CD8-positive, alpha-beta memory T cell (primary cell): ENCODE measurements around the gene DNAJB9. TPM values are rescaled to one million over a fixed set of nuclear protein-coding genes. Genes with fewer than 3 reads are reported as not detected.

Experiments
- CTCF ChIA-PET: fragments of 350-600 bp; sonication (Branson Sonifier 250); formaldehyde crosslinking; loops from one replicate; lab custom pipeline; 2021; ENCODE audit warnings: antibody characterized with exemption; lab: Charles Lee
- POLR2A ChIA-PET: fragments of 350-600 bp; sonication (Branson Sonifier 250); formaldehyde crosslinking; loops from one replicate; lab custom pipeline; 2021; ENCODE audit warnings: antibody characterized with exemption; lab: Charles Lee
- DNase-seq, 5 donors: peaks; one replicate each; pipeline versions ENCODE4 v3.0.0 to v3.0.0-alpha.2; 2020 to 2022; ENCODE audit warnings: mixed read lengths in 1 of 5
- H3K27ac ChIP-seq: one replicate; pipeline ENCODE4 v1.7.0; 2013; ENCODE audit warnings: low read depth, mild to moderate bottlenecking, low read length, moderate library complexity
- H3K27me3 ChIP-seq: 2 replicates; pipeline ENCODE4 v1.7.0; 2013; ENCODE audit warnings: low read length, mild to moderate bottlenecking; ENCODE audit not compliant: insufficient read depth, poor library complexity, severe bottlenecking
- H3K36me3 ChIP-seq: 2 replicates; pipeline ENCODE4 v1.7.0; 2013; ENCODE audit warnings: mild to moderate bottlenecking, low read length, moderate library complexity; ENCODE audit not compliant: insufficient read depth
- H3K4me1 ChIP-seq: 2 replicates; pipeline ENCODE4 v1.7.0; 2013; ENCODE audit warnings: mild to moderate bottlenecking, low read length, moderate library complexity; ENCODE audit not compliant: insufficient read depth
- H3K4me3 ChIP-seq: 2 replicates; pipeline ENCODE4 v1.7.0; 2013; ENCODE audit warnings: mild to moderate bottlenecking, low read length
- H3K9me3 ChIP-seq: 2 replicates; pipeline ENCODE4 v1.7.0; 2013; ENCODE audit warnings: mild to moderate bottlenecking, low read length
- H3K27ac Mint-ChIP-seq, 8 donors: one replicate each; pipeline ENCODE4 v1.8.0; 2020 to 2021; ENCODE audit warnings: mixed read lengths in 8 of 8, mild to moderate bottlenecking in 6 of 8, inconsistent platforms in 3 of 8, moderate library complexity in 3 of 8
- H3K27me3 Mint-ChIP-seq, 2 donors: one replicate each; pipeline ENCODE4 v1.8.0; 2020 to 2021; ENCODE audit warnings: mixed read lengths in 2 of 2, mild to moderate bottlenecking in 1 of 2, moderate library complexity in 1 of 2
- H3K36me3 Mint-ChIP-seq, 3 donors: one replicate each; pipeline ENCODE4 v1.8.0; 2020 to 2021; ENCODE audit warnings: mixed read lengths in 3 of 3, inconsistent platforms in 1 of 3, mild to moderate bottlenecking in 1 of 3
- H3K4me1 Mint-ChIP-seq, 3 donors: one replicate each; pipeline ENCODE4 v1.8.0; 2020 to 2021; ENCODE audit warnings: mixed read lengths in 3 of 3, inconsistent platforms in 1 of 3, mild to moderate bottlenecking in 1 of 3
- H3K4me3 Mint-ChIP-seq, 7 donors: one replicate each; pipeline ENCODE4 v1.8.0; 2020 to 2021; ENCODE audit warnings: mixed read lengths in 7 of 7, mild to moderate bottlenecking in 6 of 7, moderate library complexity in 4 of 7, inconsistent platforms in 2 of 7
- H3K9me3 Mint-ChIP-seq, 5 donors: one replicate each; pipeline ENCODE4 v1.8.0; 2020 to 2022; ENCODE audit warnings: mixed read lengths in 5 of 5, mild to moderate bottlenecking in 3 of 5, moderate library complexity in 2 of 5, inconsistent platforms in 1 of 5
- polyA plus RNA-seq: library from polyadenylated mRNA; unstranded; fragments of 300-500 nt; fragmentation: Illumina TruSeq; gene quantifications from one replicate; pipeline ENCODE4 v1.2.3, GENCODE V29; 2021
- total RNA-seq, 2 experiments: library from RNA; stranded (reverse); gene quantifications; one replicate each; pipeline ENCODE4 v1.2.3, GENCODE V29; 2021

The DNAJB9 gene
- total and polyA plus RNA-seq, 3 experiments from 2014 or later = 10.1 to 37.5 (median 12.0) TPM

- H3K36me3 ChIP-seq = no peaks in the 10 kb centered on the region
- POLR2A ChIA-PET = no interaction called here
- no peaks in the 10 kb centered on the region for H3K9me3 ChIP-seq
- H3K4me1 Mint-ChIP-seq = no peaks in the 10 kb centered on the region
- CTCF ChIA-PET = interaction anchor here (0.8 kb wide), 1 partner anchor 12 kb away, joined by 3 read pairs; no protein-coding TSS in a partner anchor
- no peak for DNase-seq
- H3K27ac Mint-ChIP-seq = no peak overlapping the region
- no peaks in the 10 kb centered on the region for H3K27me3 ChIP-seq
- H3K36me3 Mint-ChIP-seq = no peaks in the 10 kb centered on the region
- H3K9me3 Mint-ChIP-seq = no peaks in the 10 kb centered on the region
- H3K4me3 ChIP-seq = no peak overlapping the region
- peaks cover 0 to 11% of the 10 kb centered on the region in 2 donors for H3K27me3 Mint-ChIP-seq
- H3K27ac ChIP-seq = no peak overlapping the region
- H3K4me3 Mint-ChIP-seq = no peak overlapping the region
- no peaks in the 10 kb centered on the region for H3K4me1 ChIP-seq
Observed at GRCh38 chr7:108609643-108610042, 40.0 kb downstream of the DNAJB9 start.

GRCh38 chr7:108611268-108611667 lies 41.6 kb downstream of the DNAJB9 start:
- H3K9me3 ChIP-seq = no peaks in the 10 kb centered on the region
- ChIA-PET CTCF (no interaction called here), POLR2A (no interaction called here)

DNA sequence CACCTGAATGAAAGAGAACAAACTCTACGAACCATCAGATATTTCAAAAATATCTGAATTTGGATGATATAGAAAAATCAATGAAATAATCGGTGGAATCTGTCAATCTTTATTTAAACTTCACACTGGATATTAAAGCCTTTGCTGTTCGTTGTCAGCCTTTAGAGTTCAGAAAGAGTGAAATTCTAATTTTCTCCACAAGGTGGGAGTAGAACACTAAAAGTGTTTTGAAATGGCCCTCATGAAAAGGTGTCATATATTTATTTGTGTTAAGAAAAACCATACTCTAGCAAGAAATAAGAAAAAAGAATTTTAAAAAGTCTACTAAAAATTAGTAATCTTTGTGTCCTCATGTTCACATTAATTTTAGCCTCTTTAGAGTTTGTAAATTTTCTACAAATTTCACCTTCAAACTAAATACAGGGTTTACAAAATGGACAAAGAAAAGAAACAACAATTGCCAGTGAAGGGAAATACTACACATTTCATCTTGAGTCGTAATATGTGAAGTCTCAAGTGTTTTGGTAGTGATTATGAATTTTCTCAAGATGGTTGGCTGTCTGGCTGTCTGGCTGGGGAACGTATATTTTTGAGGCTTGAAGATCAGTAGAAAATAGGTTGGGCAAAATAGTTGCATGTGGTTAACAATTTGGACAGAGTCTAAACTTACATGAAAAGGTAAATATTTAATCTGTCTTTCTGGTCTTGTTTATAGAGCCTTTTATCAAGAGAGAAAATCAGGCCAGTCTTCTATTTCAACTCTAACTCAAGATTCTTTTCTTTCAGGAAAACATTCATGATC lies 43.7 kb downstream of the DNAJB9 start:
- CTCF ChIA-PET = interaction anchor here (1.1 kb wide), 1 partner anchor 9 kb away, joined by 4 read pairs; no protein-coding TSS in a partner anchor
- H3K9me3 Mint-ChIP-seq = no peaks in the 10 kb centered on the region
- Histone ChIP-seq H3K36me3 (no peaks in the 10 kb centered on the region), H3K4me1 (no peaks in the 10 kb centered on the region), H3K27ac (no peak overlapping the region), H3K9me3 (no peaks in the 10 kb centered on the region), H3K4me3 (no peak overlapping the region), H3K27me3 (no peaks in the 10 kb centered on the region)
- H3K36me3 Mint-ChIP-seq = no peaks in the 10 kb centered on the region
- POLR2A ChIA-PET = no interaction called here
- H3K4me3 Mint-ChIP-seq = no peak overlapping the region
- H3K27ac Mint-ChIP-seq = no peak overlapping the region
- DNase-seq = peak in 2 of 5 donors; percentile 16 to 37
- H3K27me3 Mint-ChIP-seq = peaks cover 0 to 7% of the 10 kb centered on the region in 2 donors
- no peaks in the 10 kb centered on the region for H3K4me1 Mint-ChIP-seq

More at GRCh38 chr7:108611268-108611667, 41.6 kb downstream of the DNAJB9 start:
- peaks cover 0 to 6% of the 10 kb centered on the region in 2 donors for H3K27me3 Mint-ChIP-seq
- no peak for DNase-seq
- peak overlapping the region in 1 of 7 donors; percentile 23 for H3K4me3 Mint-ChIP-seq
- no peaks in the 10 kb centered on the region for H3K4me1 ChIP-seq
- no peaks in the 10 kb centered on the region for H3K9me3 Mint-ChIP-seq
- H3K27me3 ChIP-seq = no peaks in the 10 kb centered on the region
- no peak overlapping the region for H3K27ac ChIP-seq
- no peaks in the 10 kb centered on the region for H3K36me3 ChIP-seq
- no peak overlapping the region for H3K27ac Mint-ChIP-seq
- H3K4me1 Mint-ChIP-seq = no peaks in the 10 kb centered on the region
- no peak overlapping the region for H3K4me3 ChIP-seq
- H3K36me3 Mint-ChIP-seq = no peaks in the 10 kb centered on the region

DNA sequence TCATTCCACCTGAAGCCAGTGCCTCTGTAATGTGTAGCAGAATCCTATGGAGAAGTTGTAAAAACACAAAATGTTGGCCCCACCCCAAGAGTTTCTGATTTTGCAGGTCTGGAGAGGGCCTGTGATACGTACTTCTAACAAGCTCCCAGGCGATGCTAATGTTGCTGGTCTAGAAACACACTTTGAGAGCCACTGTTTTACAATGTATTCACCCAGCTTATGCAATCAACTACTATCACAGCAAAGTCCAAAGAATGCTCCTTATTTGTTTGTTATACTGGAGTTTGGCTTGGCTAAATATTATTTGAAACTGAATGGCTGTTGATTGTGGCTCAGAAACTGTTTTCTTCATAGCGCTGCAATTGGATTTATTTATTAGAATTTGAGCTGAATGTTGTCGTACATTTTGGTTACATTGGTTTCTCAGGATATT lies 44.3 kb downstream of the DNAJB9 start:
- Mint-ChIP-seq H3K9me3 (no peaks in the 10 kb centered on the region), H3K4me3 (no peak overlapping the region), H3K4me1 (no peaks in the 10 kb centered on the region), H3K36me3 (no peaks in the 10 kb centered on the region), H3K27me3 (peaks cover 0 to 7% of the 10 kb centered on the region in 2 donors), H3K27ac (no peak overlapping the region)
- Histone ChIP-seq H3K4me3 (no peak overlapping the region), H3K36me3 (no peaks in the 10 kb centered on the region), H3K4me1 (no peaks in the 10 kb centered on the region), H3K9me3 (no peaks in the 10 kb centered on the region), H3K27me3 (no peaks in the 10 kb centered on the region), H3K27ac (no peak overlapping the region)
- no peak for DNase-seq
- POLR2A ChIA-PET = interaction anchor here (0.7 kb wide), 1 partner anchor 922 kb away, joined by 3 read pairs; no protein-coding TSS in a partner anchor
- CTCF ChIA-PET = interaction anchor here (1.1 kb wide), 1 partner anchor 8 kb away, joined by 4 read pairs; no protein-coding TSS in a partner anchor

DNA sequence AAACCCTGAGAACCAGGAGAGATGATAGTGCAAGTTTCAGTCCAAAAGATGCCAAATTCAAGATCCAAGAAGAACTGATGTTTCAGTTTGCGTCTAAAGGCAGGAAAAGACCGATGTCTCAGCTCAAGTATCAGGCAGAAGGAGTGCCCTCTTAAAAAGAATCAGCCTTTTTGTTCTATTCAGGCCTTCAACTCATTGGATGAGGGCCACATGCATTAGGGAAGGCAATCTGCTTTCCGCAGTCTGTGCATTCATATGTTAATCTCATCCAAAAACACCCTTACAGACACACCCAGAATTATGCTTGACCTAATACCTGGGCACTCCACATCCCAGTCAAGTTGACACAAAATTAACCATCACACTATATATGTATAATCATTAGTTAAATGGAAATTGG lies 45.2 kb downstream of the DNAJB9 start:
- Histone ChIP-seq H3K4me3 (no peak overlapping the region), H3K4me1 (no peaks in the 10 kb centered on the region), H3K27me3 (no peaks in the 10 kb centered on the region), H3K36me3 (no peaks in the 10 kb centered on the region), H3K9me3 (no peaks in the 10 kb centered on the region), H3K27ac (no peak overlapping the region)
- Mint-ChIP-seq H3K4me1 (no peaks in the 10 kb centered on the region), H3K4me3 (no peak overlapping the region), H3K9me3 (no peaks in the 10 kb centered on the region), H3K27me3 (peaks cover 0 to 7% of the 10 kb centered on the region in 2 donors), H3K36me3 (no peaks in the 10 kb centered on the region), H3K27ac (no peak overlapping the region)
- DNase-seq = no peak
- ChIA-PET POLR2A (no interaction called here), CTCF (interaction anchor here (1.1 kb wide), 1 partner anchor 7 kb away, joined by 4 read pairs; no protein-coding TSS in a partner anchor)

- Mint-ChIP-seq H3K36me3 (no peaks in the 10 kb centered on the region), H3K9me3 (no peaks in the 10 kb centered on the region), H3K27ac (no peak overlapping the region), H3K4me1 (no peaks in the 10 kb centered on the region), H3K27me3 (peaks cover 7 to 13% of the 10 kb centered on the region in 2 donors), H3K4me3 (no peak overlapping the region)
- Histone ChIP-seq H3K27ac (no peak overlapping the region), H3K36me3 (no peaks in the 10 kb centered on the region), H3K4me3 (no peak overlapping the region), H3K27me3 (no peaks in the 10 kb centered on the region), H3K9me3 (no peaks in the 10 kb centered on the region), H3K4me1 (no peaks in the 10 kb centered on the region)
- CTCF ChIA-PET = no interaction called here
- POLR2A ChIA-PET = no interaction called here
- DNase-seq = no peak
Observed at GRCh38 chr7:108618056-108618455, 48.4 kb downstream of the DNAJB9 start.

- Histone ChIP-seq H3K27me3 (no peaks in the 10 kb centered on the region), H3K27ac (no peak overlapping the region), H3K36me3 (no peaks in the 10 kb centered on the region), H3K4me1 (no peaks in the 10 kb centered on the region), H3K4me3 (no peak overlapping the region), H3K9me3 (no peaks in the 10 kb centered on the region)
- H3K9me3 Mint-ChIP-seq = no peaks in the 10 kb centered on the region
- ChIA-PET POLR2A (no interaction called here), CTCF (no interaction called here)
- H3K36me3 Mint-ChIP-seq = no peaks in the 10 kb centered on the region
- H3K27me3 Mint-ChIP-seq = peaks cover 0 to 25% of the 10 kb centered on the region in 2 donors
- H3K4me1 Mint-ChIP-seq = no peaks in the 10 kb centered on the region
- DNase-seq = no peak
- H3K27ac Mint-ChIP-seq = no peak overlapping the region
- no peak overlapping the region for H3K4me3 Mint-ChIP-seq
Observed at GRCh38 chr7:108623220-108623619, 53.5 kb downstream of the DNAJB9 start.
